Mammary epithelial cell (primary cell): ENCODE measurements around the gene LIN9.

Source experiments
- EZH2 ChIP-seq: IDR thresholded peaks from 2 replicates; pipeline ENCODE4 v1.6.1; 2012; ENCODE audit warnings: low read length, inconsistent platforms, borderline replicate concordance
- TF ChIP-seq, protein P1 (sequence below), 2 donors: IDR thresholded peaks in 1 of 2; conservative IDR thresholded peaks in 1 of 2; 2 replicates each; pipeline ENCODE4 v1.5.1; 2011 to 2012; ENCODE audit warnings: inconsistent platforms in 2 of 2, low read length in 2 of 2, mild to moderate bottlenecking in 2 of 2, control low read depth in 1 of 2, low read depth in 1 of 2; ENCODE audit not compliant: insufficient read depth in 1 of 2; ENCODE audit errors: extremely low read depth in 1 of 2

DNA sequence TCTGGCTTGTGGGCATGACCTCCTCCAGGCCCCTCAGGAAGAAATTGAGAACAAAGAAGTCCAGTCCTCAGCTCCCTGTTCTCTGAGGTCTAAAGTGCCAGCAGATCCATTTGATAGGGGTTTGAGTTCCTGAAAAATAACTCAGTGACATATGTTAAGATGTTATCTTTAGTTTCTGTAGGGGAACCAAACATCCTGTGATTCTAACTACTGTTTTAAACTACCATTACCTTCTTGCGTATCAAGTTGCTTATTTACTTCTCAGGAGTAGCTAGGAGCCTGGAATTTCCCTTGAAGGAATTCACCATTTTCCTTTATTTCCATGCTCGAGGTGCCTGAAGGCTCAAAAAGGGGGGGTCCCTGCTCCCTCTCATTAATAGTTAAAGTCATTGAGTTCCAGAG lies 18.8 kb upstream of the LIN9 start:
- TF ChIP-seq, protein P1, sequence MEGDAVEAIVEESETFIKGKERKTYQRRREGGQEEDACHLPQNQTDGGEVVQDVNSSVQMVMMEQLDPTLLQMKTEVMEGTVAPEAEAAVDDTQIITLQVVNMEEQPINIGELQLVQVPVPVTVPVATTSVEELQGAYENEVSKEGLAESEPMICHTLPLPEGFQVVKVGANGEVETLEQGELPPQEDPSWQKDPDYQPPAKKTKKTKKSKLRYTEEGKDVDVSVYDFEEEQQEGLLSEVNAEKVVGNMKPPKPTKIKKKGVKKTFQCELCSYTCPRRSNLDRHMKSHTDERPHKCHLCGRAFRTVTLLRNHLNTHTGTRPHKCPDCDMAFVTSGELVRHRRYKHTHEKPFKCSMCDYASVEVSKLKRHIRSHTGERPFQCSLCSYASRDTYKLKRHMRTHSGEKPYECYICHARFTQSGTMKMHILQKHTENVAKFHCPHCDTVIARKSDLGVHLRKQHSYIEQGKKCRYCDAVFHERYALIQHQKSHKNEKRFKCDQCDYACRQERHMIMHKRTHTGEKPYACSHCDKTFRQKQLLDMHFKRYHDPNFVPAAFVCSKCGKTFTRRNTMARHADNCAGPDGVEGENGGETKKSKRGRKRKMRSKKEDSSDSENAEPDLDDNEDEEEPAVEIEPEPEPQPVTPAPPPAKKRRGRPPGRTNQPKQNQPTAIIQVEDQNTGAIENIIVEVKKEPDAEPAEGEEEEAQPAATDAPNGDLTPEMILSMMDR (conservative IDR thresholded peaks at IDR 0.05 in 1 of 2, IDR thresholded peaks at IDR 0.05 in 1 of 2; ENCODE audit: extremely low read depth in 1 of 2, insufficient read depth in 1 of 2, low read depth in 1 of 2, low read length in 2 of 2) = no peak
- no peak for TF ChIP-seq EZH2
